K562 (cell line): ENCODE results near the gene TFB2M. TPM values are rescaled to one million over a fixed set of nuclear protein-coding genes. Genes with fewer than 3 reads are reported as not detected.

ENCODE experiments used
- CBFA2T2 ChIP-seq: fragments of 450-650 bp; conservative IDR thresholded peaks from 2 replicates; pipeline ENCODE4 v1.6.1; 2017; ENCODE audit warnings: mild to moderate bottlenecking
- CHD1 ChIP-seq: fragments of 200-600 bp; sonication (generic); IDR thresholded peaks from one replicate; pipeline ENCODE4 v1.6.1; 2012; ENCODE audit warnings: mild to moderate bottlenecking, moderate library complexity, low read length, inconsistent platforms
- E4F1 ChIP-seq: fragments of 250-450 bp; sonication (Bioruptor Pico); IDR thresholded peaks from 2 replicates; pipeline ENCODE4 v1.5.0; 2021; ENCODE audit warnings: mild to moderate bottlenecking, borderline replicate concordance
- EP300 ChIP-seq: IDR thresholded peaks from 2 replicates; pipeline ENCODE4 v1.6.1; 2012; ENCODE audit warnings: low read length, improper control_type of control experiment
- GABPA ChIP-seq: fragments of 200-800 bp; sonication (Bioruptor generic); conservative IDR thresholded peaks from 2 replicates; pipeline ENCODE4 v1.6.1; 2016; ENCODE audit warnings: low read depth, missing genetic modification characterization, missing compliant biosample characterization
- GATAD2A ChIP-seq: fragments of 450-650 bp; IDR thresholded peaks from 2 replicates; pipeline ENCODE4 v1.6.1; 2017
- HDAC8 ChIP-seq: fragments of 450-650 bp; IDR thresholded peaks from 2 replicates; pipeline ENCODE4 v1.6.1; 2016; ENCODE audit warnings: mild to moderate bottlenecking, missing genetic modification characterization, moderate library complexity, missing compliant biosample characterization
- HEY1 ChIP-seq: fragments of 250-450 bp; sonication (Bioruptor Pico); IDR thresholded peaks from 2 replicates; pipeline ENCODE4 v1.5.0; 2020; ENCODE audit warnings: mild to moderate bottlenecking, moderate library complexity, borderline replicate concordance
- MEIS2 ChIP-seq: fragments of 450-650 bp; IDR thresholded peaks from 2 replicates; pipeline ENCODE4 v1.6.1; 2014; ENCODE audit warnings: mild to moderate bottlenecking; ENCODE audit not compliant: partially characterized antibody
- MYBL2 ChIP-seq, 2 experiments: fragments of 450-650 bp in 1 of 2; sonication (generic) in 1 of 2; formaldehyde crosslinking in 1 of 2; IDR thresholded peaks; 2 replicates each; pipeline versions ENCODE4 v1.6.1 to v1.8.1; 2017 to 2022; ENCODE audit warnings: borderline replicate concordance in 1 of 2, inconsistent platforms in 1 of 2, low read depth in 1 of 2, mild to moderate bottlenecking in 1 of 2, missing genetic modification reagents in 1 of 2, moderate library complexity in 1 of 2
- PKNOX1 ChIP-seq: fragments of 450-650 bp; IDR thresholded peaks from 2 replicates; pipeline ENCODE4 v1.6.1; 2016
- PTBP1 ChIP-seq: fragments of 200-400 bp; formaldehyde crosslinking; IDR thresholded peaks from 2 replicates; pipeline ENCODE4 v1.6.1; 2017; ENCODE audit warnings: low read depth, low read length
- SAFB ChIP-seq: fragments of 200-400 bp; formaldehyde crosslinking; IDR thresholded peaks from 2 replicates; pipeline ENCODE4 v1.6.1; 2017; ENCODE audit warnings: low read depth, low read length, borderline replicate concordance
- SOX6 ChIP-seq: fragments of 450-650 bp; IDR thresholded peaks from 2 replicates; pipeline ENCODE4 v1.6.1; 2014; ENCODE audit warnings: mild to moderate bottlenecking
- TRIM25 ChIP-seq: fragments of 450-650 bp; IDR thresholded peaks from 2 replicates; pipeline ENCODE4 v1.7.0; 2016; ENCODE audit warnings: borderline replicate concordance
- USF1 ChIP-seq: sonication (generic); formaldehyde crosslinking; IDR thresholded peaks from 2 replicates; pipeline ENCODE4 v1.9.0; 2022; ENCODE audit warnings: mild to moderate bottlenecking, missing genetic modification reagents
- ZEB2 ChIP-seq: fragments of 450-650 bp; IDR thresholded peaks from 2 replicates; pipeline ENCODE4 v1.6.1; 2016
- ZNF551 ChIP-seq: fragments of 250-450 bp; sonication (Bioruptor Pico); IDR thresholded peaks from 2 replicates; pipeline ENCODE4 v1.5.0; 2021; ENCODE audit warnings: mild to moderate bottlenecking, moderate library complexity
- ZNF561 ChIP-seq: fragments of 450-650 bp; formaldehyde crosslinking; conservative IDR thresholded peaks from 2 replicates; pipeline ENCODE4 v1.4.0; 2020; ENCODE audit warnings: mild to moderate bottlenecking, moderate library complexity
- ZNF696 ChIP-seq: fragments of 250-450 bp; sonication (Bioruptor Pico); conservative IDR thresholded peaks from 2 replicates; pipeline ENCODE4 v1.4.0; 2020; ENCODE audit warnings: mild to moderate bottlenecking, moderate library complexity
- polyA plus RNA-seq, 8 experiments: library from polyadenylated mRNA; depleted of rRNA in 4 of 8; stranded (reverse) in 5 of 8; unstranded in 3 of 8; fragments of >200 nt; fragmentation: Nextera tagmentation in 2 of 8; fragmentation: Illumina TruSeq in 1 of 8; extraction: Ambion mirVana in 2 of 8; extraction: Trizol in 1 of 8; gene quantifications; 2 replicates each; pipeline versions ENCODE4 v1.2.1 to v1.2.3, GENCODE V29; 2011 to 2014; ENCODE audit warnings: inconsistent platforms in 1 of 8, missing spikeins in 1 of 8
- total RNA-seq, 7 experiments: library from RNA; depleted of rRNA in 6 of 7; stranded (reverse); fragments of >200 nt in 6 of 7; fragmentation: Illumina TruSeq in 2 of 7; extraction: Trizol in 2 of 7; gene quantifications; 2 replicates each; pipeline versions ENCODE4 v1.2.1 to v1.2.3, GENCODE V29; 2011 to 2021; ENCODE audit warnings: low replicate concordance in 1 of 7
- TF ChIP-seq, protein P1 (sequence below), 2 experiments: fragments of 150-350 bp in 1 of 2; IDR thresholded peaks; 2 replicates each; pipeline ENCODE4 v1.6.1; 2012 to 2016; ENCODE audit warnings: low read depth in 2 of 2, low read length in 2 of 2, mild to moderate bottlenecking in 1 of 2, moderate library complexity in 1 of 2

Gene TFB2M
- total and polyA plus RNA-seq, 9 of the 15 experiments (the other 6 are each of a cell fraction or from before 2014, with no cell fraction given): 55.1 to 162 (median 70.6) TPM

GRCh38 chr1:246565751-246566127 is 322 bp downstream of the TFB2M start (continued):
- TF ChIP-seq MEIS2 (no peak), TRIM25 (no peak), EP300 (no peak), MYBL2 (IDR thresholded peaks at IDR 0.05; ENCODE audit: low read depth) (no peak), MYBL2 (CRISPR knock-in tag; IDR thresholded peaks at IDR 0.05; ENCODE audit: borderline replicate concordance) (no peak), ZNF696 (CRISPR knock-in tag) (no peak), GATAD2A (no peak), E4F1 (no peak), HEY1 (CRISPR knock-in tag) (no peak), USF1 (CRISPR knock-in tag) (no peak), PKNOX1 (no peak), PTBP1 (no peak), HDAC8 (no peak), SAFB (no peak), ZEB2 (no peak), CBFA2T2 (no peak), GABPA (tag) (no peak), CHD1 (peak; percentile 46), ZNF561 (CRISPR knock-in tag) (no peak), ZNF551 (CRISPR knock-in tag) (no peak), SOX6 (no peak)
- TF ChIP-seq, protein P1, sequence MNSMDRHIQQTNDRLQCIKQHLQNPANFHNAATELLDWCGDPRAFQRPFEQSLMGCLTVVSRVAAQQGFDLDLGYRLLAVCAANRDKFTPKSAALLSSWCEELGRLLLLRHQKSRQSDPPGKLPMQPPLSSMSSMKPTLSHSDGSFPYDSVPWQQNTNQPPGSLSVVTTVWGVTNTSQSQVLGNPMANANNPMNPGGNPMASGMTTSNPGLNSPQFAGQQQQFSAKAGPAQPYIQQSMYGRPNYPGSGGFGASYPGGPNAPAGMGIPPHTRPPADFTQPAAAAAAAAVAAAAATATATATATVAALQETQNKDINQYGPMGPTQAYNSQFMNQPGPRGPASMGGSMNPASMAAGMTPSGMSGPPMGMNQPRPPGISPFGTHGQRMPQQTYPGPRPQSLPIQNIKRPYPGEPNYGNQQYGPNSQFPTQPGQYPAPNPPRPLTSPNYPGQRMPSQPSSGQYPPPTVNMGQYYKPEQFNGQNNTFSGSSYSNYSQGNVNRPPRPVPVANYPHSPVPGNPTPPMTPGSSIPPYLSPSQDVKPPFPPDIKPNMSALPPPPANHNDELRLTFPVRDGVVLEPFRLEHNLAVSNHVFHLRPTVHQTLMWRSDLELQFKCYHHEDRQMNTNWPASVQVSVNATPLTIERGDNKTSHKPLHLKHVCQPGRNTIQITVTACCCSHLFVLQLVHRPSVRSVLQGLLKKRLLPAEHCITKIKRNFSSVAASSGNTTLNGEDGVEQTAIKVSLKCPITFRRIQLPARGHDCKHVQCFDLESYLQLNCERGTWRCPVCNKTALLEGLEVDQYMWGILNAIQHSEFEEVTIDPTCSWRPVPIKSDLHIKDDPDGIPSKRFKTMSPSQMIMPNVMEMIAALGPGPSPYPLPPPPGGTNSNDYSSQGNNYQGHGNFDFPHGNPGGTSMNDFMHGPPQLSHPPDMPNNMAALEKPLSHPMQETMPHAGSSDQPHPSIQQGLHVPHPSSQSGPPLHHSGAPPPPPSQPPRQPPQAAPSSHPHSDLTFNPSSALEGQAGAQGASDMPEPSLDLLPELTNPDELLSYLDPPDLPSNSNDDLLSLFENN (IDR thresholded peaks at IDR 0.05; ENCODE audit: low read depth in 2 of 2, low read length in 2 of 2): no peak
